K562 (cell line): ENCODE measurements around the gene ZBTB32. TPM values are rescaled to one million over a fixed set of nuclear protein-coding genes. Genes with fewer than 3 reads are reported as not detected.

Experiments
- CHD4 ChIP-seq: fragments of 200-600 bp; sonication (generic); IDR thresholded peaks from 3 replicates; pipeline ENCODE4 v1.6.1; 2012; ENCODE audit warnings: low read depth, mild to moderate bottlenecking, mixed read lengths, low read length, inconsistent platforms; ENCODE audit not compliant: insufficient read depth, insufficient replicate concordance, poor library complexity, severe bottlenecking
- E2F3 ChIP-seq: fragments of 250-450 bp; sonication (Bioruptor Pico); IDR thresholded peaks from 2 replicates; pipeline ENCODE4 v1.4.0; 2020; ENCODE audit warnings: mild to moderate bottlenecking
- EGR1 ChIP-seq: fragments of 450-650 bp; conservative IDR thresholded peaks from 2 replicates; pipeline ENCODE4 v1.6.1; 2017; ENCODE audit warnings: mild to moderate bottlenecking
- KDM5B ChIP-seq: fragments of 200-600 bp; sonication (generic); IDR thresholded peaks from 2 replicates; pipeline ENCODE4 v1.6.1; 2012; ENCODE audit warnings: low read depth, mild to moderate bottlenecking, moderate library complexity, low read length, control low read depth, inconsistent platforms; ENCODE audit not compliant: insufficient replicate concordance
- MCM5 ChIP-seq: fragments of 450-650 bp; IDR thresholded peaks from 2 replicates; pipeline ENCODE4 v1.6.1; 2016; ENCODE audit warnings: low read depth
- SMARCB1 ChIP-seq: IDR thresholded peaks from 2 replicates; pipeline ENCODE4 v1.6.1; 2011; ENCODE audit warnings: improper control_type of control experiment, low read depth; ENCODE audit not compliant: insufficient read length
- SMARCC2 ChIP-seq: fragments of 450-650 bp; IDR thresholded peaks from 2 replicates; pipeline ENCODE4 v1.6.1; 2017; ENCODE audit warnings: antibody characterized with exemption, moderate library complexity, mild to moderate bottlenecking, low read depth
- SNRNP70 ChIP-seq: fragments of 200-400 bp; formaldehyde crosslinking; optimal IDR thresholded peaks from 2 replicates; pipeline ENCODE3; 2017; ENCODE audit warnings: low read depth, low read length
- SP1 ChIP-seq: sonication (generic); formaldehyde crosslinking; IDR thresholded peaks from 2 replicates; pipeline ENCODE4 v1.8.1; 2022; ENCODE audit warnings: mild to moderate bottlenecking, missing genetic modification reagents
- ZNF146 ChIP-seq: IDR thresholded peaks from one replicate; pipeline ENCODE4 v1.6.1; 2018; ENCODE audit warnings: missing compliant biosample characterization; ENCODE audit not compliant: unreplicated experiment
- polyA plus RNA-seq, 8 experiments: library from polyadenylated mRNA; depleted of rRNA in 4 of 8; stranded (reverse) in 5 of 8; unstranded in 3 of 8; fragments of >200 nt; fragmentation: Nextera tagmentation in 2 of 8; fragmentation: Illumina TruSeq in 1 of 8; extraction: Ambion mirVana in 2 of 8; extraction: Trizol in 1 of 8; gene quantifications; 2 replicates each; pipeline versions ENCODE4 v1.2.1 to v1.2.3, GENCODE V29; 2011 to 2014; ENCODE audit warnings: inconsistent platforms in 1 of 8, missing spikeins in 1 of 8
- total RNA-seq, 7 experiments: library from RNA; depleted of rRNA in 6 of 7; stranded (reverse); fragments of >200 nt in 6 of 7; fragmentation: Illumina TruSeq in 2 of 7; extraction: Trizol in 2 of 7; gene quantifications; 2 replicates each; pipeline versions ENCODE4 v1.2.1 to v1.2.3, GENCODE V29; 2011 to 2021; ENCODE audit warnings: low replicate concordance in 1 of 7
- TF ChIP-seq, protein P1 (sequence below), 2 experiments: fragments of 450-650 bp; IDR thresholded peaks; 2 replicates each; pipeline ENCODE4 v1.6.1; 2018; ENCODE audit warnings: mild to moderate bottlenecking in 2 of 2, low read depth in 1 of 2; ENCODE audit not compliant: partially characterized antibody in 2 of 2

ZBTB32 gene
- total and polyA plus RNA-seq, 9 of the 15 experiments (the other 6 are each of a cell fraction or from before 2014, with no cell fraction given) = 0.20 TPM; not detected in 8

DNA sequence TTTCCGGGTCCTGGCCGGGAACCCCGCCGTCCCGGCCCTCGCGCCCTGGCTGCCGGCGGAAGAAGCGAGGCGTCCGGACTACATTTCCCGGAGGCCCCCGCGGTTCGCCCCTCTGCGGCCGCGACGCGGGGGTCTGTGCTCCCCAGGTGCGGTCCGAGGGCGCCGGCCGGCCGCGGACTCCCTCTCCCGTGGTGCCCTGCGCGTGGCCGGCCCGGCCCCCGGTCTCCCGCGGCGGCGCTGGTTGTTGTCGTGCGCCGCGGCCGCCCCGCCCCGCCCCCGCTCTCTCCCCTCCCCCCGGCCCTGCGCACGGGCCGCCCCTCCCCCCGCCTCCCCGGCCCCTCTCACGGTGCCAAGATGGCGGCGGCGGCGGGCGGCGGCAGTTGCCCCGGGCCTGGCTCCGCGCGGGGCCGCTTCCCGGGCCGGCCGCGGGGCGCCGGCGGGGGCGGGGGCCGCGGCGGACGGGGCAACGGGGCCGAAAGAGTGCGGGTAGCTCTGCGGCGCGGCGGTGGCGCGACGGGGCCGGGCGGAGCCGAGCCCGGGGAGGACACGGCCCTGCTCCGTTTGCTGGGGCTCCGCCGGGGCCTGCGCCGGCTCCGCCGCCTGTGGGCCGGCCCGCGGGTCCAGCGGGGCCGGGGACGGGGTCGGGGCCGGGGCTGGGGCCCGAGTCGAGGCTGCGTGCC lies 13.4 kb downstream of the ZBTB32 start, which contains the start of gene KMT2B (continued):
- TF ChIP-seq, protein P1, sequence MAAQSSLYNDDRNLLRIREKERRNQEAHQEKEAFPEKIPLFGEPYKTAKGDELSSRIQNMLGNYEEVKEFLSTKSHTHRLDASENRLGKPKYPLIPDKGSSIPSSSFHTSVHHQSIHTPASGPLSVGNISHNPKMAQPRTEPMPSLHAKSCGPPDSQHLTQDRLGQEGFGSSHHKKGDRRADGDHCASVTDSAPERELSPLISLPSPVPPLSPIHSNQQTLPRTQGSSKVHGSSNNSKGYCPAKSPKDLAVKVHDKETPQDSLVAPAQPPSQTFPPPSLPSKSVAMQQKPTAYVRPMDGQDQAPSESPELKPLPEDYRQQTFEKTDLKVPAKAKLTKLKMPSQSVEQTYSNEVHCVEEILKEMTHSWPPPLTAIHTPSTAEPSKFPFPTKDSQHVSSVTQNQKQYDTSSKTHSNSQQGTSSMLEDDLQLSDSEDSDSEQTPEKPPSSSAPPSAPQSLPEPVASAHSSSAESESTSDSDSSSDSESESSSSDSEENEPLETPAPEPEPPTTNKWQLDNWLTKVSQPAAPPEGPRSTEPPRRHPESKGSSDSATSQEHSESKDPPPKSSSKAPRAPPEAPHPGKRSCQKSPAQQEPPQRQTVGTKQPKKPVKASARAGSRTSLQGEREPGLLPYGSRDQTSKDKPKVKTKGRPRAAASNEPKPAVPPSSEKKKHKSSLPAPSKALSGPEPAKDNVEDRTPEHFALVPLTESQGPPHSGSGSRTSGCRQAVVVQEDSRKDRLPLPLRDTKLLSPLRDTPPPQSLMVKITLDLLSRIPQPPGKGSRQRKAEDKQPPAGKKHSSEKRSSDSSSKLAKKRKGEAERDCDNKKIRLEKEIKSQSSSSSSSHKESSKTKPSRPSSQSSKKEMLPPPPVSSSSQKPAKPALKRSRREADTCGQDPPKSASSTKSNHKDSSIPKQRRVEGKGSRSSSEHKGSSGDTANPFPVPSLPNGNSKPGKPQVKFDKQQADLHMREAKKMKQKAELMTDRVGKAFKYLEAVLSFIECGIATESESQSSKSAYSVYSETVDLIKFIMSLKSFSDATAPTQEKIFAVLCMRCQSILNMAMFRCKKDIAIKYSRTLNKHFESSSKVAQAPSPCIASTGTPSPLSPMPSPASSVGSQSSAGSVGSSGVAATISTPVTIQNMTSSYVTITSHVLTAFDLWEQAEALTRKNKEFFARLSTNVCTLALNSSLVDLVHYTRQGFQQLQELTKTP (IDR thresholded peaks at IDR 0.05; ENCODE audit: low read depth in 1 of 2, partially characterized antibody in 2 of 2) = no peak
- peak; percentile 13 for TF ChIP-seq KDM5B
- TF ChIP-seq SMARCB1 = no peak
- TF ChIP-seq MCM5 = no peak
- no peak for TF ChIP-seq CHD4
- no peak for TF ChIP-seq SP1 (CRISPR knock-in tag)
- TF ChIP-seq SNRNP70 = no peak
- no peak for TF ChIP-seq SMARCC2
- no peak for TF ChIP-seq E2F3 (CRISPR knock-in tag)
- no peak for TF ChIP-seq ZNF146 (CRISPR knock-in tag)
- TF ChIP-seq EGR1 = no peak
- TF ChIP-seq, all 486 proteins: peak for 45
